ENCODE results near the gene KIFC1.
A peak's percentile ranks its signal among the peaks of the same experiment; 100 is the strongest.

Gene KIFC1

DNA sequence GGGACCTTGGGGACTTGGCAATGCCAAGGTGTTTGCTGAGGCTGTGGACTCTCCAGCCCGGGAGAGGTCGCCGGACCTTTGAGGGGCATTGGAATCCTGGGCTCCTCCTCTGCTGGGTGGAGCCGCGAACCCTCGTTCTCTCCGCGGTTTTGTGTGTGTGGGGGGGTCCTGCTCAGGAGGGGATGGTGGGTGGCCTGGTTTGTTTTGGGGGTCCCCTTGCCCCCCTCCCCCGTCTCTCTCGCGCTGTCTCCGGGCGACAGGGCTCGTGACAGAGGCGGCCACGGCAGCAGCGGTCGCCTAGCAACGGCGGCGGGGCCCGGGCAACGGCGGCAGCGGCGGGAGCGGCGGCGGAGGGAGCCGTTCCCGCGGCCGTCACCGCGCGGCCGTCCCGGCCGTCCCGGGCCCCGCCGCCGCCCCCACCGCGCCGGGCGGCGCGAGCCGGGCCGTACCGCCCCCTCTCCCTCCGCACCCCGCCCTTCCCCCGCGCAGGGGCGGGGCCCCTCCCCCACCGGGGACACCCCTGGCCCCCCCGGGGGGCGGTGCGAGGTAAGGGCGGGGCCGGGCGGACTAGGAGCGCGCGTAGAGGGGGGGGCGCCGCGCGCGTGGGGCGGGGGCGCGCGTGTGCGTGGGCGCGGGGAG is 36.1 kb downstream of the KIFC1 start:
- DNase-seq = peak; percentile 69

DNA sequence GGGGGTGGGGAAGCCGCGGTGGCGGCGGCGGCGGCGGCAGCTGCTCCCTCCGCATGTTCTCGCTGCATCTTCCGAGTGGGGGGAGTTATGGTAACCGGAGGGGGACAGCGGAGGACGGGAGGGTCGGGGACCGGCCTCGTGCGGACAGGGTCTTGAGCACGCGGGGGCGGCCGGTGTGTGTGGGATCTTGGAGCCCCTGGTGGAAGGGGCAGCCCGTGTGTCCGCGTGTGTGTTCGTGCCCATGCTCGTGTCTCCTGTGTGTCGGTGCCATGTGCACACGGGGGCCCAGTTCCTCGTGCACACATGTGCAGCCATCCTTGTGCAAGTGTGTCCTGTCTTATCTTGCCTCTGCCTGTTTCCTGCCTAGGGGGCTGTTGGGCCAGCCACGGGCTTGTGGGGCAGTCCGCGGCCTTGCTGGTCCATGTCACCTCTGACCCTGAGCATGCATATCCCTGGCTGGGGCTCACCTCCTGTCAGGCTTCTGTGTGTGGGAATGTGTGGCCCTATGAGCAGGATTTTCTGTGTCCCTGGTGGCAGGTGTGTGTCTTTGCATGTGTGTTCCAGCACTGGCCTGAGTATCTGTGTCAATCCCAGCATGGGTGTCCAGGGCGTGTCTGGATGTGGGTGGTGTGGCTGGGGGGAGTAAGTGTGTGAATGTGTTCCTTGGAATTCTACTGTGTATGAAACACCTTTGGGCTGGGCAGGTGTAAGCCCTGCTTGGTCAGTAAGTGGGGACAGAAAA is 36.8 kb downstream of the KIFC1 start:
- no peak for DNase-seq

- DNase-seq = no peak
These were observed 37.5 kb downstream of the KIFC1 start for GRCh38 chr6:33428966-33429749.

DNA sequence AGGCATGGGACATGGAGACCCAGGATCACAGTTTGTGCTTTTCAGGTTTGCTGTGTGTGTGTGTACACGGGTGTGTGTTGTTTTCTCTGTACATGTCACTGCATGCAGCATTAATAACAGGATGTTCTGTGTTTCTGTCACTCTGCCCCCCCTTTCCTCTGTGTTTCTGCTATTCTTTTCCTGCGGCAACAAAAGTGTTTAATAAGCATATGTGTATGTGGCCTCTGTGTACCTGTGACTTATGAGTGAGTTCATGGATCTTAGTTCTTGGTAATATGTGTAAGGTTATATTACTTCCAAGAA is 38.1 kb downstream of the KIFC1 start:
- no peak for DNase-seq

DNA sequence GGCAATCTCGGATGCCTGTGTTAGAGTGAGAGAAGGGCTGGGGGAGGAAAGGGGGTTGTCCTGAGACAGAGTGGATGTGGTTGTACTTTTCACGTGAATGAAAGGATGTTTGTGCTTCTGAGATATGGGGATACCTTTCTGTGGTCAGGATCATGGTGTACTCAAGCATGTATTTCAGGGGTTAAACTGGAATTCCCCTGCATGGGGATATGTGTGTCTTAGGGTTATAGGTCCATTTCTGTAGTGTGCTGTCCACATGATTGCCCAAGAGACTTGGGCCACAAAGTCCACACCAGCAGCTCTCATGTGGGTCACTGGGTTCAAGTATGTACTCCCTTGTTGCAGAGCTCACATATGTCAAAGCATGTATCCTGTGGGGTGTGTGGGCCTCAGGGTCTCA is 38.7 kb downstream of the KIFC1 start:
- no peak for DNase-seq

DNA sequence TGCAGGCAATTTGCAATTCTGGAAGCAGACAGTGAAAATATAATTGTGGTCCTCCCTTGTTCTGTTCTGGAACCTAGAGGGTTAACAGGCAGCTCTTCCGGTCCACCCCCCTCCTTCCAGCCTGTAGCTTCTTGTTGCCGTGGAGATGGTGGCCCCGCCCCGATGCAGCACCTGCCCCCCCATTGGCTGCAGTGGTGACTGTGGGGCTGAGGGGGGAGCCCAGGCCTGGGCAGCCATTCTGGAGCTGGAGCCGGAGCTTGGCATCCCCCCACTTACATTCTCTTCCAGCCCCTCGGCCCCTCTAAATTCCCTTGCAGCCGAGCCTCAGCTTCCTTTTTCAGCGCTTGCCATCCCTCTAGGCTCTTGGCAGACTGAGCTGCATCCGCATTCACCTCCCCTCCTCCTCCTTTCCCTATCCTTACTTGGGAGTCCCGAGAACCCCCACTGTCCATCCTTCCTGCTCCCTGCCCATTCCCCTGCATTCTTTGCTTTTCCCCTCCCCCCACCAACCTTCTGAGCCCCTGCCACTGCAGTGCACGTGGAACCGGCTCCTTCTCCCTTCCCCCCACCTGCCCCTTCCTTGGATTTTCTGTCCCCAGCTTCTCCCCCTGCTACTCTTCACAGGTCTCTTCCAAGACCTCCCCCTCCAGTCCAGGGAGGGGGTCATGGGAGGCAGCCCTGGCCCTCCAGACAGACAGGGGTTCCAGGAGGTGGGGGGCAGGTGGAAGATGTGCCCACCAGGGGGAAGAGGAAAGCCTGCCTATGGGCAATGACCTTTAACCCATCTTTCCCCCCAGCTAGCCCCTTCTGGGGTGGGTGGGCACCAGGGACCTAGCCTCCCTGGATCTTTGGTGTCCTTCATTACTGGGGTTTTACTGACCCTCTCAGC is 39.6 kb downstream of the KIFC1 start:
- peak; percentile 71 for DNase-seq

- DNase-seq = no peak
These were observed 40.4 kb downstream of the KIFC1 start for GRCh38 chr6:33431880-33432541.

- DNase-seq = no peak
These were observed 40.9 kb downstream of the KIFC1 start for GRCh38 chr6:33432546-33432945.

- no peak for DNase-seq
These were observed 41.4 kb downstream of the KIFC1 start for GRCh38 chr6:33433001-33433543.

- DNase-seq = no peak
These were observed 42.0 kb downstream of the KIFC1 start for GRCh38 chr6:33433544-33434191.

DNA sequence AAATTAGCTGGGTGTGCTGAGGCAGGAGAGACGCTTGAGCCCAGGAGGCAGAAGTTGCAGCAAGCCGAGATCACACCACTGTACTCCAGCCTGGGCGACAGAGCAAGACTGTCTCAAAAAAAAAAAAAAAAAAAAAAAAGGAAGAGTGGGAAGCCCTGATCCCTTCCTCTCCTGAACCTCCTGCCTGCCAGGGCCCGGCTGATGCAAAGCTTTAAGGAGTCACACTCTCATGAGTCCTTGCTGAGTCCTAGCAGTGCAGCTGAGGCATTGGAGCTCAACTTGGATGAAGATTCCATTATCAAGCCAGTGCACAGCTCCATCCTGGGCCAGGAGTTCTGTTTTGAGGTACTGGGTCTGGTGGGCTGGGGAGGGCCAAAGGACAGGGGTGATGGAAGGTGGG is 43.3 kb downstream of the KIFC1 start:
- DNase-seq = no peak

- DNase-seq = no peak
These were observed 46.0 kb downstream of the KIFC1 start for GRCh38 chr6:33437666-33438065.

- no peak for DNase-seq
These were observed 47.5 kb downstream of the KIFC1 start for GRCh38 chr6:33438978-33439594.

DNA sequence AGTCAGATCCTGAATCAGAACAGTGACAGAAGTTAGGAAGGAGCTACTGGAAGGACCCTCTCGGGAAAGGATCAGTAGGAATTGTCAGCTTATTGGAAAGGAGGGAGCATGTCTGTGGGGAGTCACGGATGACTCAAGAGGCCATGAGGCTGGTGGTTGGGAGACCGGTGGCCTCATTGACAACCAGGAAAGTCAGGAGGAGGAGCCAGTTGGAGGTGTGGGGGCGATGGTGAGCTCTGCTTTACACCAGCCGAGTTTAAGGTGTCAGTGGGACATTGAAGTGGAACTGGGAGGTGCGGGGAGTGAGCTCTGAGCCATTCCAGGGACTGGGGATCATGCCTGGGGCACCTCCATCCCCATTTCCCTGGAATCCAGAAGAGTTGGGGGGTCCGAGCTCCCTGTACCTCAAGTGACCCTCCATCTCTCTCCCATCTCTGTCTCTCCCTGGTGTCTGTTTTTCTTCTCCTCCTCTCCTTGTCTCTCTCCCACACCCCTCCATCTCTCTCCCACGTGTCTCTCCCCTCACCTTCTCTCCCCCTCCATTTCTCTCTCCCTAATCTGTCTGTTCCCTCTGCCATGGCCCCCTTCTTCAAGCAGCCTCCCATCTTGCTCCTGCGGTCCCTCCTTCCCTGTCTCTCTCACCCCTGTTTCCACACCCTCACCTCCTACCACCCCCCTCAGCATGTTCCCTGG is 48.5 kb downstream of the KIFC1 start:
- DNase-seq = no peak

DNA sequence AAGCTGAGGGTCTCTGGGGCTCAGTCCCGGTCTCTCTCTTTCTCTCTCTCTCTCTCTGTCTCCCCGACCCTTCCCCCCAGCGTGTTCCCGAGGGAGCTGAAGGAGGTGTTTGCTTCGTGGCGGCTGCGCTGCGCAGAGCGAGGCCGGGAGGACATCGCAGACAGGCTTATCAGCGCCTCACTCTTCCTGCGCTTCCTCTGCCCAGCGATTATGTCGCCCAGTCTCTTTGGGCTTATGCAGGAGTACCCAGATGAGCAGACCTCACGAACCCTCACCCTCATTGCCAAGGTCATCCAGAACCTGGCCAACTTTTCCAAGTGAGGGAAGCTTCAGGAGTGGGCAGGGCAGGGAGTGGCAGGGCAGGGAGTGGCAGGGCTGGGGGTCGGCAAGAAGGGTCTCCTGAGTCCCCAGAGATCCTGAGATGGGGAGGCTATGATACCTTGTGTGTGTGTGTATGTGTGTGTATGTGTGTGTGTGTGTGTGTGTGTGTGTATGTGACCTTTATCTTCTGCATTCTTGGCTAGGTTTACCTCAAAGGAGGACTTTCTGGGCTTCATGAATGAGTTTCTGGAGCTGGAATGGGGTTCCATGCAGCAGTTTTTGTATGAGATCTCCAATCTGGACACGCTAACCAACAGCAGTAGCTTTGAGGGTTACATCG is 49.2 kb downstream of the KIFC1 start:
- no peak for DNase-seq

- DNase-seq = no peak
These were observed 49.8 kb downstream of the KIFC1 start for GRCh38 chr6:33441457-33441856.

- no peak for DNase-seq
These were observed 50.7 kb downstream of the KIFC1 start for GRCh38 chr6:33442283-33442682.

- DNase-seq = no peak
These were observed 51.4 kb downstream of the KIFC1 start for GRCh38 chr6:33443025-33443424.

GRCh38 chr6:33443619-33444504 is 52.2 kb downstream of the KIFC1 start:
- DNase-seq = no peak
